Left ventricle myocardium superior (tissue), 1 donor: Measurements from ENCODE around the gene OR5AU1. TPM values are rescaled to one million over a fixed set of nuclear protein-coding genes. Genes with fewer than 3 reads are reported as not detected.

ENCODE experiments used
- ATAC-seq: fragments of 200-7000 bp; cut with Tn5 transposase; one replicate; pipeline ENCODE4 v1.9.1; 2020; ENCODE audit warnings: mild to moderate bottlenecking, moderate library complexity
- DNase-seq: peaks from one replicate; pipeline ENCODE4 v3.0.0-alpha.2; 2020
- intact Hi-C: fragments of 100-400 bp; cut with micrococcal nuclease; formaldehyde crosslinking; loops from one replicate; pipeline ENCODE4 v1.11.0; 2022
- long read RNA-seq: library from polyadenylated mRNA; unstranded; transcript quantifications from one replicate; pipeline ENCODE4 v2.0.0, GENCODE V29; 2021
- total RNA-seq: library from RNA; stranded (reverse); fragmentation: NEBNext Ultra II Directional; extraction: Animal tissue kit (Norgen Biotek cat#: 25700); gene quantifications from one replicate; pipeline ENCODE4 v1.2.1, GENCODE V29; 2021
- donor health status: DM: no; HTN: yes; CAD: no; lungs with severe emphysema.

The OR5AU1 gene
- not detected for total RNA-seq
- long read RNA-seq, result 0 reads

GRCh38 chr14:21155963-21156362, at the start of gene OR5AU1:
TSS of gene OR5AU1 (minus strand) at chr14:21156063. CDS start at chr14:21155872, 191 bp downstream.
- ATAC-seq, result no peak
- no peak for DNase-seq
- intact Hi-C loops, result no loop called here

GRCh38 chr14:21205026-21205677, 49.3 kb upstream of the OR5AU1 start:
- ATAC-seq, result peak; percentile 22
- intact Hi-C loops, result no loop called here
- DNase-seq, result no peak

DNA sequence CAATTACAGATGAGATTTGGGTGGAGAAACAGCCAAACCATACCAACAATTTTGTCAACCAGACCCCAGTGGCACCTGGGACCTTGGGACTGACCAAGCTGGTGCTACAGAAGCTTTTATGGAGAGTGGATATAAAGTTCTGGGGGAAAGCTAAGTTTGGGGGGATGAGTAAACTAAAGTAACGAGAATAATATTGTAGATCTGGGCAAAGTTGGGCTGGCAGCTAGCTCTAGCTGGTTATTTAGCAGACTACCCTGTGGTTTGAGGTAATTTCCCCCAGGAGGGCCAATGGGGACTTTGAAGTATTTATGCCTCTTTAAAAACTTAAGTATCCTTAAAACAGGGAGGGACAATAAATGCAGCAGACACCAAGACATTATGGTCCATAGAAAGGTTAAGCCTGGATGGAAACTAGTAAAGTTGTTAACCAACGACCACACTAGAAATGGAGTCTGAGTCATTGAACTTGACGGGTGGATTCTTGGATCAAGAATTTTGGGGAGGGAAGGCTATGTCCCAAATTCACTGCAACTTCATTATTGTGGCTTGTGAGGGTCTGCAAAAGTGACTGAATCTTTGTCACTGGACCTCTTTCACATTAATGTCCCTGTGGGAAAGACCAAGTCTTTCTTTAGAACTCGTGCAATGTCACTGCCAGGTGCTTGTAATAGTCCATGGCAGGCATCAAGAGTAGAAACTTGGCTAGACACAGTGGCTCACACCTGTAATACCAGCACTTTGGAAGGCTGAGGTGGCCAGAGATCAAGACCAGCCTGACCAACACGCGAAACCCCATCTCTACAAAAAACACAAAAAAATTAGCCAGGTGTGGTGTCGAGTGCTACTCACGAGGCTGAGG, 48.5 kb upstream of the OR5AU1 start:
- ATAC-seq, result no peak

DNA sequence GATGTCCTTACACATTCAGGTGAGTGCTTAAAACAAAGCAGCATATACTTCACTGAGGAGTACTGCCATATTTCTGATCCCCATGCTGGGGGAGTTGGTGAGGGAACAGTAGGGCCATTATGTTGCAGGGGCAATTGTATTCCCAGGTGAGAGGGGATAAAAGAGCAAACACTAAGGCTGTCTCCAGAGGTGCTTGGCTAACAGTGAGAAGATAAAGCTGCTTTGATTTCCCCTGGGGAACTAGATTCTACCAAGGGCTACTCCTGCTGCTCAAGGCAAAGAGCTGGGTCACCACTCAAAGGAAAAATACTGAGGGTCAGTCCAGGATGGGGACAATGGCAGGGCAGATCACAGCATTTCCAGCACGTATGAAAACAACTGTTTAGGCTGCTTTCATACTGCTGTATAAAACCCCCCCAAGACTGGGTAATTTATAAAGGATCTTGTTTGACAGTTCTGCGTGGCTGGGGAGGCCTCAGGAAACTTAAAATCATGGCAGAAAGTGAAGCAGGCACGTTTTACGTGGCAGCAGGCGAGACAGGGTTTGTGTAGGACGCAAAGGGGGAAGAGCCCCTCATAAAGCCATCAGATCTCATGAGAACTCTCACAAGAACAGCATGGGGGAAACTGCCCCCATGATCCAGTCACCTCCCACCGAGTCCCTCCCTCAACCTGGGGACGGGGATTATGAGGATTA, 47.8 kb upstream of the OR5AU1 start:
- DNase-seq (no peak), ATAC-seq (peak; percentile 13)
- intact Hi-C loops, result no loop called here

More for the DNA sequence above, 48.5 kb upstream of the OR5AU1 start:
- no peak for DNase-seq
- intact Hi-C loops, result no loop called here

GRCh38 chr14:21202463-21203358, 46.8 kb upstream of the OR5AU1 start:
- DNase-seq, result no peak
- intact Hi-C loops, result no loop called here
- ATAC-seq, result no peak

DNA sequence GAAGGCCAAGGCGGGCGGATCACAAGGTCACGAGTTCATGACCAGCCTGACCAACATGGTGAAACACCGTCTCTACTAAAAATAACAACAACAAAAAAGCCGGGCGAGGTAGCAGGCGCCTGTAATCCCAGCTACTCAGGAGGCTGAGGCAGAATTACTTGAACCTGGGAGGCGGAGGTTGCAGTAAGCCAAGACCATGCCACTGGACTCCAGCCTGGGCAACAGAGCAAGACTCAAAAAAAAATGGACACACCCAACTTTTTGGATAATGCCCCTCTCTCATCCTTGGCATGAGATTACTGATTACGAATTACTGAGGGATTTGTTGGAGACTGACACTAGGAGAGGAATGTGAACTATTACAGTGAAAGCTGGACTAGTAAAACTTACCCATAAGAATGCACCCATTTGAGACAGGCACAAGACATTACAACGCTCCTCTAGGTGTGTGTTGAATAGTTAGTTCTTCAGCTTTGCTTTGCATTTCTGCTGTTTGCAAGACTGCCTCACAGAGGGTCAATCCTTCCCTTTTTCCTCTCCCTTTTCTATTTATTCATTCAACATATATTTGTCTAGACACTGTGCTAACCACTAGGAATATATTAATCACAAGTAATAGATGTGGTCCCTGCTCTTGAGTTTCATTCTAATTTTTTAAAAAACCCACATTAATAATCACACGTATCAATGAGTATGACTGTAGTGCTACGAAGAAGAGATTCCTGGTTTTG, 46.0 kb upstream of the OR5AU1 start:
- intact Hi-C loops, result no loop called here
- no peak for DNase-seq

GRCh38 chr14:21200752-21201461, 45.0 kb upstream of the OR5AU1 start:
- DNase-seq (no peak), ATAC-seq (no peak)
- intact Hi-C loops, result no loop called here

More for the DNA sequence above, 46.0 kb upstream of the OR5AU1 start:
- ATAC-seq, result no peak

DNA sequence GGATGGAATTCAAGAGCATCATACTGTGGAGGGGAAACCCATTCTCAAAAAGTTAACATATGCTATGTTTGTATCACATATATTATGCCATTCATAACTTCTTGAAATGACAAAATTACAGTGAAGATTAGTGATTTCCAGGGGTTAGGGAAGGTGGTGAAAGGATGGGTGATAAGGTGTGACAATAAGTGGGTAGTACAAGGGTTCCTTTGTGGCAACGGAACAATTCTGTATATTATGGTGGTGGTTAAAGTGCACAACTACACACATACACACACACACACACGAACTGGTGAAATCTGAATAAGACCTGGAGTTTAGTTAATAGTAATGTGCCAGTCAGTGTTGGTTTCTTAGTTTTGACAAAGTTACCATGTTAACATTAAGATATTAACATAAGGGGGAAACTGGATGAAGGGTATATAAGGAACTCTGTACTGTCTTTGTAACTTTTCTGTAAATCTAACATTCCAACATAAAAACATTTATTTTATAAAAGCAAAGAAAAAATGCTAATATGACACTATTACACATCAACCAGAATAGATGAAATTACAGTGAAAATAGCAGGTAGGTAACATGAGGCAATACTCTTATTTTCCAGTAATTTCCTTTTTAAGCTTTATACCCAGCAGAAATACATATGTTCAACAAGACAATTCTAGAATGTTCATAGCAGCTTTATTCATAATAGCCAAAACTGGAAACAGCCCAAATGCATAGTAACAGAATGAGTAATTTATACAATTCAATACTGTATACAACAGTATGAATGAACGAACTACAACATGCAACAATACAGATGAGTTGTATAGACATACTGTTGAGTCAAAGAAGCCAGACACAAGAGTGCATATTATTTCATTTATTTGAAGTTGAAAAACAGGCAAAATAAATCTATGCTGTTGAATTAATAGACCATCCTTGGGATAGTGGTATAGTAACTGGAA, 44.0 kb upstream of the OR5AU1 start:
- intact Hi-C loops, result no loop called here
- DNase-seq (no peak), ATAC-seq (no peak)

GRCh38 chr14:21197418-21198205, 41.7 kb upstream of the OR5AU1 start:
- ATAC-seq (no peak), DNase-seq (no peak)
- intact Hi-C loops, result no loop called here

DNA sequence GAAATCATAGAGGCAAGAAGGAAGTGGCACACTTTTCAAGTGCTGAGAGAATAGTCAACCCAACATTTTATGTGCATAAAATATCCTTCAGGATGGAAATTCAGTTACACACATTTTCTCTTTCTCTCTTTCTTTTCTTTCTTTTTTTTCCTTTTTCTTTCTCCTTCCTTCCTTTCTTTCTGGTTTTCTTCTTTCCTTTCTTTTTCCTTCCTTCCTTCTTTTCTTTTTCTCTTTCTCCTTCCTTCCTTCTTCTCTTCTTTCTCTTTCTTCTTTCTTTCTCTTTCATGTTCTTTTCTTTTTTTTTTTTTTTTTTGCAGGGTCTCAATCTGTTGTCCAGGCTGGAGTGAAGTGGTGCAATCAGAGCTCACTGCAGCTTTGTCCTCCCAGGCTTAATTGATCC, 38.7 kb upstream of the OR5AU1 start:
- no peak for ATAC-seq
- no peak for DNase-seq
- intact Hi-C loops, result no loop called here

GRCh38 chr14:21192875-21193535, 37.1 kb upstream of the OR5AU1 start:
- no peak for ATAC-seq
- intact Hi-C loops, result no loop called here
- DNase-seq, result no peak

- ATAC-seq (no peak), DNase-seq (no peak)
- intact Hi-C loops, result no loop called here
These were observed 36.6 kb upstream of the OR5AU1 start for GRCh38 chr14:21192447-21192822.

DNA sequence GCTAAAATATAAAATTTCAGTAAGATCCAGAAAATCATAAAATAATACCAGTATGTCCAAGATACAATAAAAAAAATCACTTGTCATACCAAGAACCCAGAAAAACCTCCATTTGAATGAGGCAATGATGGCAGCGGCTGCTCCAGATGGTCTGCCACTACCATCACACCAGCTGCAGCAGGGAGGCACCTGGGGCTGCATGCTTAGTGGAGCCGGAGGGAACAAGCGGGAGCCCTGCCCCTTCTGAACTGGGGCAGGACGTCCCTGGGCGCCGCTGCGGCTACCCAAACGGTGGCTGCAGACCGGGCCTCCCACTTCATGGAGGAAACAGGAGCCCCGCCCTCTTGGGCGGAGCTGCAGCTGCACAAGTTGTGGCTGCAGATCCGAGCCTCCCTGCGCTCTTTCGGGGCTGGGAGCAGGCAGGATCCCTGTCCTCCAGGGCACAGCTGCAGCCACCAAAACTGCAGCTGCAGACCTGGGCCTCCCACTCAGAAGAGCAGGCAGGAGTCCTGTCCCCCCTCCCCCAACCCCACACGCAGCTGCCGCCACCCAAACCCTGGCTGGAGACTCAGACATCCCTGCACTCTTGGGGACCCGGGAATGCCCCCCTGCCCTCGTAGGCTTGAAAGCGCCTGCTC, 36.1 kb upstream of the OR5AU1 start:
- ATAC-seq (peak; percentile 97), DNase-seq (peak; percentile 88)
- intact Hi-C loops, result no loop called here

DNA sequence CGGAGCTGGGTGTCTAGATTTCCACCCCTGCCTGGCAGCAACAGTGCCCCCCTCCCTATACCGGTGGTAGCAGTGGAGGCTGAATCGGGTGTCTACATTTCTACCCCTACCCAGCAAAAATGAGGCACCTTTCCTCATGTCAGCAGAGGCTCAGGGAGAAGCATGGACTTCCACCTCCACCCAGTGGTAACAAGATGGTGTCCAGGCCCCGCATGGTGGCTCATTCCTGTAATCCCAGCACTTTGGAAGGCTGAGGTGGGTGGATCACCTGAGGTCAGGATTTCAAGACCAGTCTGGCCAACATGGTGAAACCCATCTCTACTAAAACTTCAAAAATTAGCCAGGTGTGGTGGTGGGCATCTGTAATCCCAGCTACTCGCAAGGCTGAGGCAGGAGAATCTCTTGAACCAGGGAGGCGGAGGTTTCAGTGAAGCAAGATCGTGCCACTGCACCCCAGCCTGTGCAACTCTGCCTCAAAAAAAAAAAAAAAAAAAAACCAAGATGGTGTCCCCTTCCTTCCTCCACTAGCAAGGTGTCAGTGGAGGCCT, 35.5 kb upstream of the OR5AU1 start:
- ATAC-seq (no peak), DNase-seq (no peak)
- intact Hi-C loops, result no loop called here

- ATAC-seq (no peak), DNase-seq (no peak)
- intact Hi-C loops, result no loop called here
These were observed 29.6 kb upstream of the OR5AU1 start for GRCh38 chr14:21185491-21185890.
